Stomach smooth muscle (tissue), 2 donors: Measurements from ENCODE around the gene MORC2.

ENCODE experiments used
- H3K27ac ChIP-seq: one replicate; pipeline ENCODE4 v1.7.0; 2013; ENCODE audit warnings: mild to moderate bottlenecking, low read length, inconsistent platforms
- H3K27me3 ChIP-seq, 2 donors: one replicate each; pipeline ENCODE4 v1.7.0; 2013; ENCODE audit warnings: low read length in 2 of 2; ENCODE audit not compliant: insufficient read depth in 2 of 2, control insufficient read depth in 1 of 2
- H3K36me3 ChIP-seq, 2 donors: one replicate each; pipeline ENCODE4 v1.7.0; 2013; ENCODE audit warnings: low read length in 2 of 2; ENCODE audit not compliant: control insufficient read depth in 2 of 2, insufficient read depth in 2 of 2
- H3K4me1 ChIP-seq: one replicate; pipeline ENCODE4 v1.7.0; 2013; ENCODE audit warnings: low read length; ENCODE audit not compliant: control insufficient read depth, insufficient read depth
- H3K4me3 ChIP-seq, 2 donors: one replicate each; pipeline ENCODE4 v1.7.0; 2013; ENCODE audit warnings: low read length in 2 of 2
- H3K9ac ChIP-seq, 2 donors: one replicate each; pipeline ENCODE4 v1.7.0; 2013; ENCODE audit warnings: low read length in 2 of 2, mild to moderate bottlenecking in 1 of 2
- H3K9me3 ChIP-seq, 2 donors: one replicate each; pipeline ENCODE4 v1.7.0; 2013; ENCODE audit warnings: low read length in 2 of 2; ENCODE audit not compliant: control insufficient read depth in 2 of 2
- donor health status: healthy.
- donor health status: Pancreatic carcinoma.

MORC2 gene

GRCh38 chr22:30949934-30950660 is 18.5 kb downstream of the MORC2 start:
- Histone ChIP-seq H3K36me3 (peaks cover 36 to 49% of the 10 kb centered on the region in 2 donors), H3K27ac (no peak overlapping the region), H3K9me3 (no peaks in the 10 kb centered on the region), H3K4me1 (peaks cover 19% of the 10 kb centered on the region), H3K27me3 (no peaks in the 10 kb centered on the region), H3K9ac (no peak overlapping the region), H3K4me3 (no peak overlapping the region)

GRCh38 chr22:30948930-30949342 is 19.6 kb downstream of the MORC2 start:
- peaks cover 35 to 61% of the 10 kb centered on the region in 2 donors for H3K36me3 ChIP-seq
- peaks cover 19% of the 10 kb centered on the region for H3K4me1 ChIP-seq
- no peak overlapping the region for H3K27ac ChIP-seq
- no peaks in the 10 kb centered on the region for H3K27me3 ChIP-seq
- H3K9ac ChIP-seq = no peak overlapping the region
- H3K4me3 ChIP-seq = no peak overlapping the region
- no peaks in the 10 kb centered on the region for H3K9me3 ChIP-seq

GRCh38 chr22:30947816-30948454 is 20.6 kb downstream of the MORC2 start:
- Histone ChIP-seq H3K27ac (peak overlapping the region; percentile 62), H3K27me3 (no peaks in the 10 kb centered on the region), H3K4me1 (peaks cover 19% of the 10 kb centered on the region), H3K9ac (peak overlapping the region; percentile 24 to 47), H3K9me3 (no peaks in the 10 kb centered on the region), H3K36me3 (peaks cover 39 to 62% of the 10 kb centered on the region in 2 donors), H3K4me3 (no peak overlapping the region)

- H3K4me1 ChIP-seq = peaks cover 19% of the 10 kb centered on the region
- H3K9me3 ChIP-seq = no peaks in the 10 kb centered on the region
- peak overlapping the region in 1 of 2 donors; percentile 47 for H3K9ac ChIP-seq
- H3K27ac ChIP-seq = peak overlapping the region; percentile 62
- no peak overlapping the region for H3K4me3 ChIP-seq
- H3K27me3 ChIP-seq = no peaks in the 10 kb centered on the region
- H3K36me3 ChIP-seq = peaks cover 42 to 65% of the 10 kb centered on the region in 2 donors
Observed at GRCh38 chr22:30947173-30947815, 21.3 kb downstream of the MORC2 start.

- Histone ChIP-seq H3K27me3 (no peaks in the 10 kb centered on the region), H3K9me3 (no peaks in the 10 kb centered on the region), H3K4me3 (no peak overlapping the region), H3K9ac (no peak overlapping the region), H3K27ac (peak overlapping the region; percentile 37), H3K36me3 (peaks cover 51 to 75% of the 10 kb centered on the region in 2 donors), H3K4me1 (peaks cover 19% of the 10 kb centered on the region)
Observed at GRCh38 chr22:30946354-30946753, 22.2 kb downstream of the MORC2 start.

- peaks cover 54 to 78% of the 10 kb centered on the region in 2 donors for H3K36me3 ChIP-seq
- no peak overlapping the region for H3K27ac ChIP-seq
- H3K9ac ChIP-seq = no peak overlapping the region
- H3K9me3 ChIP-seq = no peaks in the 10 kb centered on the region
- no peaks in the 10 kb centered on the region for H3K27me3 ChIP-seq
- peaks cover 19% of the 10 kb centered on the region for H3K4me1 ChIP-seq
- H3K4me3 ChIP-seq = no peak overlapping the region
Observed at GRCh38 chr22:30945653-30946052, 22.9 kb downstream of the MORC2 start.

GRCh38 chr22:30944986-30945385 is 23.6 kb downstream of the MORC2 start:
- H3K36me3 ChIP-seq = peaks cover 60 to 80% of the 10 kb centered on the region in 2 donors
- H3K4me1 ChIP-seq = peaks cover 19% of the 10 kb centered on the region

GRCh38 chr22:30943368-30943767 is 25.2 kb downstream of the MORC2 start:
- H3K36me3 ChIP-seq = peaks cover 59 to 78% of the 10 kb centered on the region in 2 donors
- no peak overlapping the region for H3K27ac ChIP-seq

More at GRCh38 chr22:30944986-30945385, 23.6 kb downstream of the MORC2 start:
- Histone ChIP-seq H3K27me3 (no peaks in the 10 kb centered on the region), H3K4me3 (no peak overlapping the region), H3K27ac (no peak overlapping the region), H3K9me3 (no peaks in the 10 kb centered on the region), H3K9ac (peak overlapping the region in 1 of 2 donors; percentile 36)

GRCh38 chr22:30941363-30941740 is 27.2 kb downstream of the MORC2 start:
- H3K4me1 ChIP-seq = peaks cover 3% of the 10 kb centered on the region

More at GRCh38 chr22:30943368-30943767, 25.2 kb downstream of the MORC2 start:
- Histone ChIP-seq H3K27me3 (no peaks in the 10 kb centered on the region), H3K9me3 (no peaks in the 10 kb centered on the region), H3K9ac (no peak overlapping the region), H3K4me3 (no peak overlapping the region), H3K4me1 (peaks cover 18% of the 10 kb centered on the region)

GRCh38 chr22:30940685-30941362 is 27.8 kb downstream of the MORC2 start:
- Histone ChIP-seq H3K9ac (no peak overlapping the region), H3K36me3 (peaks cover 73 to 85% of the 10 kb centered on the region in 2 donors), H3K9me3 (no peaks in the 10 kb centered on the region), H3K4me3 (no peak overlapping the region), H3K27ac (no peak overlapping the region), H3K27me3 (no peaks in the 10 kb centered on the region), H3K4me1 (no peaks in the 10 kb centered on the region)

More at GRCh38 chr22:30941363-30941740, 27.2 kb downstream of the MORC2 start:
- H3K27ac ChIP-seq = no peak overlapping the region
- H3K9ac ChIP-seq = no peak overlapping the region
- H3K36me3 ChIP-seq = peaks cover 76 to 87% of the 10 kb centered on the region in 2 donors
- H3K4me3 ChIP-seq = no peak overlapping the region
- H3K9me3 ChIP-seq = no peaks in the 10 kb centered on the region
- no peaks in the 10 kb centered on the region for H3K27me3 ChIP-seq
